Heart right ventricle (tissue), 16 donors: ENCODE data around the gene CCDC85B. TPM values are rescaled to one million over a fixed set of nuclear protein-coding genes. Genes with fewer than 3 reads are reported as not detected.

Experiments used
- ATAC-seq, 8 donors: fragments of 200-7000 bp; cut with Tn5 transposase; one replicate each; pipeline ENCODE4 v1.9.1; 2020; ENCODE audit warnings: mild to moderate bottlenecking in 8 of 8, moderate library complexity in 8 of 8, moderate number of reproducible peaks in 1 of 8
- DNase-seq, 2 donors: peaks; one replicate each; pipeline ENCODE4 v3.0.0-alpha.2; 2020
- H3K27ac ChIP-seq, 10 donors: fragments of 200-600 bp; sonication (generic) in 2 of 10; one replicate each; pipeline versions ENCODE4 v1.5.0 to v1.8.0; 2020 to 2022; ENCODE audit warnings: mild to moderate bottlenecking in 3 of 10
- H3K27me3 ChIP-seq, 7 donors: fragments of 200-600 bp; one replicate each; pipeline ENCODE4 v1.8.0; 2021 to 2022; ENCODE audit warnings: mild to moderate bottlenecking in 2 of 7
- H3K36me3 ChIP-seq, 9 donors: fragments of 200-600 bp; sonication (generic) in 1 of 9; one replicate each; pipeline versions ENCODE4 v1.5.0 to v1.8.0; 2020 to 2022; ENCODE audit warnings: mild to moderate bottlenecking in 2 of 9
- H3K4me1 ChIP-seq, 9 donors: fragments of 200-600 bp; sonication (generic) in 1 of 9; one replicate each; pipeline versions ENCODE4 v1.5.0 to v1.8.0; 2020 to 2022; ENCODE audit warnings: mild to moderate bottlenecking in 4 of 9
- H3K4me3 ChIP-seq, 10 donors: fragments of 200-600 bp; sonication (generic) in 2 of 10; one replicate each; pipeline versions ENCODE4 v1.5.0 to v1.8.0; 2020 to 2022; ENCODE audit warnings: mild to moderate bottlenecking in 7 of 10, moderate library complexity in 2 of 10
- H3K9me3 ChIP-seq, 11 donors: fragments of 200-600 bp in 10 of 11; sonication (generic) in 2 of 11; one replicate each; pipeline versions ENCODE4 v1.5.0 to v1.8.0; 2013 to 2022; ENCODE audit warnings: mild to moderate bottlenecking in 2 of 11, control low read depth in 1 of 11, moderate library complexity in 1 of 11
- CTCF ChIP-seq, 9 donors: fragments of 200-600 bp; sonication (generic) in 2 of 9; IDR thresholded peaks; one replicate each; pipeline versions ENCODE4 v1.5.0 to v1.8.0; 2021 to 2022; ENCODE audit warnings: antibody characterized with exemption in 9 of 9, mild to moderate bottlenecking in 5 of 9, moderate library complexity in 1 of 9
- WGBS, 2 donors: extraction: QIAGEN DNeasy Blood & Tissue Kit; methylation state at CpG; one replicate each; pipeline ENCODE4 v1.1.7; 2013; ENCODE audit warnings: inconsistent platforms in 1 of 2; 5-methylcytosine and 5-hydroxymethylcytosine counted together
- intact Hi-C, 10 donors: fragments of 100-400 bp; cut with DNase I; formaldehyde crosslinking; loops; one replicate each; pipeline versions ENCODE4 v1.11.1 to v1.14.2; 2022
- polyA plus RNA-seq, 2 donors: library from polyadenylated mRNA; stranded (reverse); fragments of 200-250 nt; gene quantifications; one replicate each; pipeline ENCODE4 v1.2.3, GENCODE V29; 2013
- total RNA-seq, 10 donors: library from RNA; stranded (reverse); fragmentation: NEBNext Ultra II Directional in 3 of 10; extraction: Animal tissue kit (Norgen Biotek cat#: 25700) in 3 of 10; gene quantifications; one replicate each; pipeline versions ENCODE4 v1.2.1 to v1.2.4, GENCODE V29; 2021 to 2023
- donor health status: Arrhythmogenic right ventricular cardiomyopathy.
- donor health status: ischemic (EF 13 %, LVEDD 7.1; RV severe dilation, severe dysfunction).
- donor health status: healthy with polysubstance abuse.
- donor health status: DM: no; HTN: yes; CAD: no.
- donor health status: DM: no; HTN: no; CAD: no.
- donor health status: ischemic (EF 25% LVEDD 6.9; RV normal size, moderate dysfunction).
- donor health status: ischemic (EF 25% LVEDD 5.7; RV mildly dilated, moderate dysfunction).
- donor health status: healthy.
- donor health status: DM: yes; HTN: yes; CAD: no.
- donor health status: Ischemic cardiomyopathy.
- donor health status: ischemic (EF 35%, LVEDD 5.7; RV mildly dilated, moderate dysfunction).
- donor health status: nonischemic (EF 11% LVEDD 7.7; RV severe dilation, severe dysfunction).
- donor health status: DM: yes; HTN: yes; CAD: no.
- donor health status: PGD.
- donor health status: ischemic (EF 29% LVEDD 5.4; RV normal size, mild dysfunction).
- donor health status: nonischemic (EF 23%, LVEDD 6.1; RV moderate dilation, normal function).

CCDC85B gene
- total and polyA plus RNA-seq, 12 donors, result 22.1 to 69.4 (median 35.4) TPM

DNA sequence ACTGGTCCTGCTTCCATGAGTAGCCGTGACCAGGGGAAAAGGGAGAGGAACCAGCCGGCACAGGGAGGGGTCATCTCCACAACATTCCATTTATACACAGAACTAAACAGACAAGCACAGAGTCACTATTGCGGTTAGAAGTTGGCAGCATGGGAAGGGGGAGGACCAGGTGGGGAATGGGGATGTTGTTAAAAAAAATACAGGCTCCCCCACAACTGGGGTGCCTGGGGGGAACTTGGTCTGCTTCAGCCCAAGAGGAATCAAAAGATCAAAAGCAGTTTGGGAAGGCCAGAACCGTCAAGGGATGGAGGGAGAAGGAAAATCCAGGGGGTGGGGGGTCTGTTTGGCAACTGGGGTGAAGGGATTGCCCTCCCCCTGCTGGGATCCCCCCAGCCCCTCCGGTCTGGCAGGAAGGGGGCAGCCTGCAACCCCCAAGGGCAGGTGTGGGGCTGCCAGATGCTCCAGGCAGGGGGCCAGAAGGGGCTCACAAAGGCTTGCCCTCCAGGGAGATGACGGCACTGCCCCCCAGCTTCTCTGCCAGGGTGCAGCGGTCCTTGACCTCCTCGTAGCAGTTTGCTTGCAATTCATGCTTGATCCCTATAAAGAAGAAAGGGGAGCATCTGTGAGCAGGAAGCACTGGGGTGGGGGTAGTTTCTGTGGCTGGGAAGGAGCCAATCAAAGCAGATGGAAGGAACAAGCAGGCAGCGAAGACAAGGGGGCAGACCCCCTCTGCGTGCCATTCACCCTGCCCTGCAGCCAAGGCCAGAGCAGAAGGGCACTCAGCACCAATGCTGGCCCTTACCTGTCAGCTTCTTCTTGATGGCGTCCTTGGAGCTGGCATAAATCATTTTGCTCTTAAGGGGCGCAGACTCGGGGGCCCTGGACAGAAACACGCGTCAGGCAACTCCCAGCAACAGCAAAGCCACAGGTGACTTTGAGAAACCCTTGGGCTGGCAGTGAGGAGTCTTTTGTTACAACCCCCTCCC, 35.3 kb upstream of the CCDC85B start:
- Histone ChIP-seq H3K36me3 (peaks cover 9 to 64% (median 35%) of the 10 kb centered on the region in 9 donors), H3K4me3 (peak overlapping the region in 1 of 10 donors; percentile 77), H3K27ac (no peak overlapping the region), H3K4me1 (peaks cover 10 to 43% (median 31%) of the 10 kb centered on the region in 9 donors), H3K27me3 (no peaks in the 10 kb centered on the region), H3K9me3 (peaks cover 0 to 10% (median 3%) of the 10 kb centered on the region in 11 donors)
- DNase-seq (no peak), ATAC-seq (no peak)
- intact Hi-C loops, result no loop called here
- 74 to 83% methylated on average over 15 of the region's 15 CpGs for WGBS, 2 donors
- TF ChIP-seq CTCF (IDR thresholded peaks at IDR 0.05), result no peak

DNA sequence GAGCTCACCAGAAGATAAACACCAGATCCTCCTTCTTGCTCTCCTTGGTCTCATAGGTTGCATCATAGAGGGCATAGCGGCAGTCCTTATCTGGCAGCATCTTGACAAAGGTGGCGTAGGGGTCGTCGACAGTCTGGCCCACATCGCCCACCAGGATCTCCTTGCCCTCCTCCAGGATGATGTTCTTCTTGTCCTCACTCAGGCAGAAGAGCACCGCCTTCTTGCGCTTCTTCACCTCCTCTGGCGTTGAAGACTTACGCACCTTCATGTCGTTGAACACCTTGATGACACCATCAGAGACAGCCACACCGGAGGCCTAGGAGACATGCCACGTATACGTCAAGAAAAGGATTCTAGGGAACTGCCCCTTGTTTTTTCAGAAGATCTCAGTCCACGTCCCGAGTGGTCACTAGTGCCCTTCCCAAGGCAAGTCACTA, 34.5 kb upstream of the CCDC85B start:
- Histone ChIP-seq H3K36me3 (peaks cover 9 to 56% (median 34%) of the 10 kb centered on the region in 9 donors), H3K4me3 (peak overlapping the region in 9 of 10 donors; percentile 74 to 100 (median 99)), H3K9me3 (peaks cover 0 to 10% (median 3%) of the 10 kb centered on the region in 11 donors), H3K27ac (peak overlapping the region in 4 of 10 donors; percentile 97 to 99 (median 98)), H3K27me3 (no peaks in the 10 kb centered on the region), H3K4me1 (peaks cover 12 to 45% (median 33%) of the 10 kb centered on the region in 9 donors)
- ATAC-seq, result no peak
- no peak for DNase-seq
- no peak for TF ChIP-seq CTCF (IDR thresholded peaks at IDR 0.05)
- WGBS, 2 donors, result 83 to 84% methylated on average over 15 of the region's 15 CpGs
- intact Hi-C loops, result no loop called here

GRCh38 chr11:65856689-65857499, 33.6 kb upstream of the CCDC85B start:
- Histone ChIP-seq H3K4me1 (peaks cover 12 to 55% (median 43%) of the 10 kb centered on the region in 9 donors), H3K27ac (peak overlapping the region; percentile 90 to 100 (median 98)), H3K27me3 (no peaks in the 10 kb centered on the region), H3K9me3 (peaks cover 0 to 1% (median 0%) of the 10 kb centered on the region in 11 donors), H3K4me3 (peak overlapping the region; percentile 74 to 100 (median 99)), H3K36me3 (peaks cover 9 to 53% (median 31%) of the 10 kb centered on the region in 9 donors)
- intact Hi-C loops, result no loop called here
- WGBS, 2 donors, result 1% methylated on average over 57 of the region's 57 CpGs
- ATAC-seq (peak; percentile 24 to 46 (median 32)), DNase-seq (peak; percentile 82 to 87)
- no peak for TF ChIP-seq CTCF (IDR thresholded peaks at IDR 0.05)

DNA sequence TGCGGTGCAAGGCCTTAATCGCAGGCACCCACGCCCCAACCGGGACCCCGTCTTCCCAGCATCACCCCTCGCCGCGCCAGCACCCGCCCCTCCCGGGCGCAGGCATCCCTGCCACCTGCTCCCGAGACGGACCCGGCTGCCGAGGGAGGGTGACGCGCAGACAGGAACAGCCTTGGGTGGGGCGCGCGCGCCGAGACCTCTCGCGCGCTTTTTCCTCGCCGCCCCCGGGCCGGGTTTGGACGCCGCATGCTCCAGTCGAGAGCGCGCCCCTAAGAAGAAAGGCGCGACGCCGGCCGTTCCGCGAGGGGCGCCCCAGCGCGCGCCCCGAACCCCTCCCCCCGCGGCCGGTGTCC, 33.0 kb upstream of the CCDC85B start:
- DNase-seq, result peak; percentile 45 to 63
- Histone ChIP-seq H3K4me1 (peaks cover 12 to 60% (median 48%) of the 10 kb centered on the region in 9 donors), H3K4me3 (peak overlapping the region; percentile 74 to 100 (median 99)), H3K36me3 (peaks cover 9 to 53% (median 37%) of the 10 kb centered on the region in 9 donors), H3K9me3 (no peaks in the 10 kb centered on the region), H3K27me3 (no peaks in the 10 kb centered on the region), H3K27ac (peak overlapping the region; percentile 90 to 100 (median 98))
- no peak for TF ChIP-seq CTCF (IDR thresholded peaks at IDR 0.05)
- ATAC-seq, result no peak
- intact Hi-C loops, result no loop called here
- 0 to 1% methylated on average over 47 to 48 of the region's 49 CpGs for WGBS, 2 donors
